SU-DHL-6 (cell line): Measurements from ENCODE around the gene DPH7.
"Not testable (repeated sequence)": the region's sequence is repeated elsewhere in the genome, so short reads cannot be mapped to it uniquely, and the experiment has no call there.

ENCODE experiments used
- H2AFZ ChIP-seq: fragments of 200-600 bp; sonication (generic); 2 replicates; pipeline ENCODE4 v1.6.1; 2014; ENCODE audit warnings: low read depth, mild to moderate bottlenecking, moderate library complexity, mixed read lengths, antibody characterized with exemption, low read length; ENCODE audit not compliant: severe bottlenecking
- H3F3A ChIP-seq: fragments of 200-600 bp; shearing (Covaris generic); 2 replicates; pipeline ENCODE4 v1.6.0; 2016; ENCODE audit warnings: antibody characterized with exemption, mild to moderate bottlenecking; ENCODE audit not compliant: insufficient read depth
- H3K27ac ChIP-seq: fragments of 200-600 bp; sonication (generic); 2 replicates; pipeline ENCODE4 v1.5.1; 2016; ENCODE audit warnings: low read depth, mild to moderate bottlenecking, low read length, moderate library complexity, mixed read lengths
- H3K27me3 ChIP-seq: fragments of 200-600 bp; sonication (generic), shearing (Covaris generic); 2 replicates; pipeline ENCODE4 v1.6.0; 2014; ENCODE audit warnings: mild to moderate bottlenecking, low read length
- H3K36me3 ChIP-seq: fragments of 200-600 bp; sonication (generic); 2 replicates; pipeline ENCODE4 v1.6.1; 2014; ENCODE audit warnings: mild to moderate bottlenecking, low read length, mixed read lengths
- H3K4me2 ChIP-seq: fragments of 300-600, 200-600 bp; shearing (Covaris generic), sonication (generic); 2 replicates; pipeline ENCODE4 v1.6.0; 2014; ENCODE audit warnings: low read length, low read depth, mild to moderate bottlenecking; ENCODE audit not compliant: poor library complexity, severe bottlenecking
- H3K4me3 ChIP-seq: fragments of 200-600 bp; sonication (generic); 2 replicates; pipeline ENCODE4 v1.5.1; 2014; ENCODE audit warnings: antibody characterized with exemption, low read length, mild to moderate bottlenecking, mixed read lengths; ENCODE audit not compliant: insufficient read depth, poor library complexity, severe bottlenecking
- H3K79me2 ChIP-seq: fragments of 200-600 bp; sonication (generic); 2 replicates; pipeline ENCODE4 v1.6.1; 2014; ENCODE audit warnings: mild to moderate bottlenecking, low read length, moderate library complexity; ENCODE audit not compliant: insufficient read depth
- H3K9ac ChIP-seq: fragments of 200-600 bp; sonication (generic); 2 replicates; pipeline ENCODE4 v1.7.0; 2014; ENCODE audit warnings: mild to moderate bottlenecking, low read length
- H3K9me2 ChIP-seq: fragments of 200-600 bp; sonication (generic); replicated peaks from 2 replicates; pipeline ENCODE4 v1.6.1; 2014; ENCODE audit warnings: low read length; ENCODE audit not compliant: insufficient read depth
- H3K9me3 ChIP-seq: fragments of 200-600 bp; sonication (generic); 2 replicates; pipeline ENCODE4 v1.6.1; 2014; ENCODE audit warnings: low read length, mixed read lengths; ENCODE audit not compliant: insufficient read depth
- H4K20me1 ChIP-seq: fragments of 200-600 bp; sonication (generic); 2 replicates; pipeline ENCODE4 v1.6.1; 2014; ENCODE audit warnings: low read depth, mild to moderate bottlenecking, antibody characterized with exemption, low read length, moderate library complexity, mixed read lengths
- CTCF ChIP-seq: fragments of 200-600 bp; sonication (generic); IDR thresholded peaks from one replicate; pipeline ENCODE4 v1.5.1; 2017; ENCODE audit warnings: antibody characterized with exemption, mild to moderate bottlenecking, low read length, moderate library complexity; ENCODE audit not compliant: insufficient read depth, poor library complexity, severe bottlenecking
- EZH2phosphoT487 ChIP-seq: fragments of 200-600 bp; sonication (generic), shearing (Covaris generic); conservative IDR thresholded peaks from 2 replicates; pipeline ENCODE4 v1.6.1; 2018; ENCODE audit warnings: mild to moderate bottlenecking, antibody characterized with exemption, low read length, moderate library complexity, mixed read lengths

DPH7 gene

GRCh38 chr9:137534256-137535119 lies 44.2 kb downstream of the DPH7 start:
- TF ChIP-seq CTCF (peak; percentile 34), EZH2phosphoT487 (no peak)
- Histone ChIP-seq H3K9ac (peak overlapping the region; percentile 32; the same call in 1 of the 2 replicates), H3K27ac (peak overlapping the region; percentile 44; the same call in 1 of the 2 replicates), H4K20me1 (no peaks in the 10 kb centered on the region), H2AFZ (peak overlapping the region; percentile 88), H3K79me2 (no peaks in the 10 kb centered on the region), H3K4me3 (no peak overlapping the region), H3K36me3 (no peaks in the 10 kb centered on the region), H3K4me2 (peak overlapping the region; percentile 29), H3K9me3 (no peaks in the 10 kb centered on the region), H3K9me2 (no peaks in the 10 kb centered on the region), H3F3A (peaks cover 10% of the 10 kb centered on the region), H3K27me3 (no peaks in the 10 kb centered on the region)

- not testable (repeated sequence) for H3K9me3 ChIP-seq, H3K9me2 ChIP-seq, H3K27ac ChIP-seq, H3K27me3 ChIP-seq, H3K4me2 ChIP-seq, H3K9ac ChIP-seq, H4K20me1 ChIP-seq, H3K36me3 ChIP-seq, H3K79me2 ChIP-seq, H3K4me3 ChIP-seq, H2AFZ ChIP-seq, H3F3A ChIP-seq
These were observed 45.7 kb downstream of the DPH7 start for GRCh38 chr9:137532891-137533468.

- Histone ChIP-seq H3K79me2 (no peaks in the 10 kb centered on the region), H3K9me2 (no peaks in the 10 kb centered on the region), H3K4me3 (no peak overlapping the region), H3K27ac (no peak overlapping the region), H3F3A (peaks cover 10% of the 10 kb centered on the region), H3K4me2 (no peak overlapping the region), H2AFZ (no peak overlapping the region), H3K27me3 (no peaks in the 10 kb centered on the region), H3K36me3 (no peaks in the 10 kb centered on the region), H3K9me3 (no peaks in the 10 kb centered on the region), H3K9ac (no peak overlapping the region), H4K20me1 (no peaks in the 10 kb centered on the region)
- TF ChIP-seq EZH2phosphoT487 = no peak
- no peak for TF ChIP-seq CTCF
These were observed 47.5 kb downstream of the DPH7 start for GRCh38 chr9:137531099-137531765.
